K562 (cell line): ENCODE measurements around the gene AFF3. TPM values are rescaled to one million over a fixed set of nuclear protein-coding genes. Genes with fewer than 3 reads are reported as not detected.

Experiments
- REST ChIP-seq, 2 experiments: fragments of 450-650 bp; formaldehyde crosslinking in 1 of 2; IDR thresholded peaks; 2 replicates each; pipeline versions ENCODE4 v1.4.0 to v1.6.1; 2014 to 2020; ENCODE audit warnings: mild to moderate bottlenecking in 2 of 2, borderline replicate concordance in 1 of 2, low read depth in 1 of 2
- SRSF1 ChIP-seq: fragments of 200-400 bp; formaldehyde crosslinking; IDR thresholded peaks from 2 replicates; pipeline ENCODE4 v1.6.1; 2017; ENCODE audit warnings: mild to moderate bottlenecking, low read depth, low read length, moderate library complexity
- ZNF212 ChIP-seq: fragments of 450-650 bp; formaldehyde crosslinking; IDR thresholded peaks from 2 replicates; pipeline ENCODE4 v1.4.0; 2020; ENCODE audit warnings: mild to moderate bottlenecking
- ZNF699 ChIP-seq: fragments of 250-450 bp; sonication (Bioruptor Pico); IDR thresholded peaks from 2 replicates; pipeline ENCODE4 v1.8.0; 2021; ENCODE audit warnings: mild to moderate bottlenecking, moderate library complexity; ENCODE audit not compliant: insufficient replicate concordance
- polyA plus RNA-seq, 8 experiments: library from polyadenylated mRNA; depleted of rRNA in 4 of 8; stranded (reverse) in 5 of 8; unstranded in 3 of 8; fragments of >200 nt; fragmentation: Nextera tagmentation in 2 of 8; fragmentation: Illumina TruSeq in 1 of 8; extraction: Ambion mirVana in 2 of 8; extraction: Trizol in 1 of 8; gene quantifications; 2 replicates each; pipeline versions ENCODE4 v1.2.1 to v1.2.3, GENCODE V29; 2011 to 2014; ENCODE audit warnings: inconsistent platforms in 1 of 8, missing spikeins in 1 of 8
- total RNA-seq, 7 experiments: library from RNA; depleted of rRNA in 6 of 7; stranded (reverse); fragments of >200 nt in 6 of 7; fragmentation: Illumina TruSeq in 2 of 7; extraction: Trizol in 2 of 7; gene quantifications; 2 replicates each; pipeline versions ENCODE4 v1.2.1 to v1.2.3, GENCODE V29; 2011 to 2021; ENCODE audit warnings: low replicate concordance in 1 of 7

AFF3 gene
- total and polyA plus RNA-seq, 9 of the 15 experiments (the other 6 are each of a cell fraction or from before 2014, with no cell fraction given) = 0.02 to 0.11 TPM; not detected in 7

GRCh38 chr2:99550368-99550767 is 592.0 kb downstream of the AFF3 start (continued):
- TF ChIP-seq REST (IDR thresholded peaks at IDR 0.05; ENCODE audit: borderline replicate concordance) (no peak), REST (CRISPR knock-in tag; IDR thresholded peaks at IDR 0.05; ENCODE audit: low read depth) (no peak), ZNF212 (CRISPR knock-in tag) (no peak), ZNF699 (no peak), SRSF1 (no peak)
- TF ChIP-seq, all 486 proteins: peak for 0
